Right lung (tissue), 5 donors: ENCODE data around the gene SOHLH1. TPM values are rescaled to one million over a fixed set of nuclear protein-coding genes. Genes with fewer than 3 reads are reported as not detected.

Source experiments
- DNase-seq, 2 donors: peaks; one replicate each; pipeline ENCODE4 v3.0.0-alpha.2; 2013
- polyA plus RNA-seq, 5 donors: library from polyadenylated mRNA; unstranded; fragments of 120-200 nt; gene quantifications; one replicate each; pipeline versions ENCODE4 v1.2.1 to v1.2.3, GENCODE V29; 2013; ENCODE audit warnings: inconsistent platforms in 1 of 5, low replicate concordance in 1 of 5; ENCODE audit not compliant: insufficient read length in 5 of 5, insufficient read depth in 1 of 5

SOHLH1 gene
- polyA plus RNA-seq, 5 donors: not detected

DNA sequence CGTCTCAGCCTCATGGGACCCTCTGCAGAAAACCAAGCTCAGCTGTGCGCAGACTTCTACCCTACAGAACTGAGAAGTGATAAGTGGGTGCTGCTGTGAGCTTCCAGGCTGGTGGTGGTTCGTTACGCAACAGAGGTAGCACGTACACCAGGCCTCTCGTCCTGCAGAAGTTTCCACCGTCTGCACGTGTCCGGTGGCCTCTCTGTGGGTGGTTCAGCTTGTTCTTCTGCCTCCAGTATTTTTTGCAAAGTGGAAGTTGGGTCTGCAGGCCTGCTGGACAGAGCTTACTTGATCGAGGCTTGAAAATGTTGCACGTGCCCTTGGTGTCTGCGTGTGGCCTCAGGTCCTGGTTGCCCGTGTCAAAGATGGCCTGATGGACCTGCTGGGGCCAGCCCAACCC, 30.2 kb upstream of the SOHLH1 start:
- no peak for DNase-seq

GRCh38 chr9:135728436-135729110, 29.3 kb upstream of the SOHLH1 start:
- DNase-seq: no peak

DNA sequence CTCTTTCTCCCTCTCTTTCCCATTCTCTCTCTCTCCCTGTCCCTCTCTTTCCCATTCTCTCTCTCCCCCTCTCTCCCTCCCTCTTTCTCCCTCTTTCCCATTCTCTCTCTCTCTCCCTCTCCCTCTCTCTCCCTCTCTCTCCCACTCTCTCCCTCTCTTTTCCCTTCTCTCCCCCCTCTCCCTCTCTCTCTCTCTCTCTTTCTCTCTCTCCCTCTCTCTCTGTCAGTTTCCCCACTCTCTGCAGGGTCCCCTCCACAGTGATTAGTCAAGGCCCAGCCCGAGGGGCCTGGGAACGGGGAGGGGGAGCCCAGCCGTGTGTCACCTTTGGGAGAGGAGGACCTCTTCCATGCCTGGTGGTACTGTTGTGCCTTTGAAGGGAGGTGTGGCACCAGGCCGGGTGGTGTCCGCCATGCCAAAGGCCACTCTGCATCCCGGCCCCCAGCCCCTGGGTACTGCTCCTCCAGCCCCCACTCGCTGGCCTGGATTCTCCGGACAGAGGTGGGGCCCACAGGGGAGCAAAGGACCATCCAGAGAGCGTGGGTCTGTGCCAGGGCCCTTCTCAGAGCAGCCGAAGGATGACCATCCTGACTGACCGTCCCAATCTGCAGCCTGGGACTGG, 28.1 kb upstream of the SOHLH1 start:
- no peak for DNase-seq

DNA sequence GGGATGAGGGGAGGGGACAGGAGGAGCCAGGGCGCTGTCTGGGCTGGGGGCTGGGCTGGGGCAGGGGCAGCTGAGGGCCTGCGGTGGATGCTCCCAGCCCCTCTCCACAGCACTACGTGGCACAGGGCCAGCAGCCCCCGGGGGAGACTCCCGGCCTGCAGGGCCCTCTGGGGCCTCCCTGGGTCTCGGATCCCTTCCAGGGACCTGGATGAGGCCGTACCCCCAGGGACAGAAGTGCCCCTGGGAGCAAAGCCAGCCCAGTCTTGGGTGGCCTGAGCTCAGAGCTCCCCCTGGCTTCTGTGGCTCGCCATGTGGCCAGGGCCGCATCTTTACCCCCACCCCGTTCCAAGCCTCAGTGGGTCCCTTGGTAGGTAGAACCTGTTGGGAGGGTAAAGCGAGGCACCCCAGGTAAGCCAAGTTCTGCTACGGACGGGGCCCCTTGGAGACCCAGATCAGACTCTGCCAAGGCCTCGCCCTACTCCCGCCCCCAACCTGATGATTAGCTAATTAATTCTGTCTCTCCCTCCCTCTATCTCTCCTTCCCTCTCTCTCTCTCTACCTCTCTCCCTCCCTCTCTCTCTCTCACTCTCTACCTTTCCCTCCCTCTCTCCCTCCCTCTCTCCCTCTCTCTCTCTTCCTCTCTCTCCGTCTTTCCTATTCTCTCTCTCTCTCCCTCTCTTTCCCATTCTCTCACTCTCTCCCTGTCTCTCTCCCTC, 27.0 kb upstream of the SOHLH1 start:
- no peak for DNase-seq

DNA sequence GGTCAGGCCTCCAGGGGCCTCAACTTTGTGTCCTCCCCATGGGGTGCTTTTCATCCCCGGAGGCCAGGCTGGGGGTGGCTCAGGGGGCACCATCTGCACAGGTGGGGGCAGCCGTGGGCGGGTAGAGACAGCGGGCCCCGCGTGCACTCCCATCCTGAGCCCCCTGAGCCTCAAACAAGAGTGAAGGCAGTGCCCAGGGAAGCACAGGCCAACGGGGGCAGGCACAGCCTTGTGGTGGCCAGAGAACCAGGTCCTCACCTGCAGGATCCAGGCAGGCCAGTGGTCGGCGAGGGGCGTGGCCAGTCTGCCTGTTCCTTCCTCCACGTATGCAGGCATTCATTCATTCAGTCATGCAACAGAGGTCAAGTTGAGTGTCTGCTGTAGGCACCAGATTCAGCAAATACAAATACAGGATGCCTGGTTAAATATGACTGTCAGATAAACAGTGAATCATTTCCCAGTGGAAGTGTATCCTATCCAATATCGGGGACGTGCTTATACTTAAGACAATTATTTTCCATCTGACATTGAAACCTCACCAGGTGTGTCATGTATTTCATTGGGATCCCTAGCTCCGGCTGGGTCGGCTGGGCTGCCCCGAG, 25.0 kb upstream of the SOHLH1 start:
- DNase-seq: no peak

DNA sequence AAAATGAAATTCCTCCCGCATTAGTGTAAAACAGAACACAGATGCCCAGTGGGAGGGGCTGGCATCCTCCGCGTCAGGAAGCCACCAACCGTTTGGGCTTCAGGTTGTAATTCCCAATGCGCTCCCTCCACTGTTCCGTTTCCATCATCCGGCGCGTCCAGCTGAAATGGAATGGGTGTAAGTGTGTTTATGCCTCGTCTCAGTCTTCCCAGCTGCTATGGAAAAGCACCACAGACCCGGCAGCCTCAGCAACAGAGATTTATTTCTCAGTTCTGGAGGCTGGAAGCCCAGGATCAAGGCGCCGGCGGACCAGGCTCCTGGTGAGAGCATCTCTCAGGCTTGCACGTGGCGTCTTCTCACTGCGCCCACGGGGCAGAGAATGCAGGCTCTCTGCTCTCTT, 23.1 kb upstream of the SOHLH1 start:
- DNase-seq: no peak

GRCh38 chr9:135719472-135719871, 20.2 kb upstream of the SOHLH1 start:
- no peak for DNase-seq

DNA sequence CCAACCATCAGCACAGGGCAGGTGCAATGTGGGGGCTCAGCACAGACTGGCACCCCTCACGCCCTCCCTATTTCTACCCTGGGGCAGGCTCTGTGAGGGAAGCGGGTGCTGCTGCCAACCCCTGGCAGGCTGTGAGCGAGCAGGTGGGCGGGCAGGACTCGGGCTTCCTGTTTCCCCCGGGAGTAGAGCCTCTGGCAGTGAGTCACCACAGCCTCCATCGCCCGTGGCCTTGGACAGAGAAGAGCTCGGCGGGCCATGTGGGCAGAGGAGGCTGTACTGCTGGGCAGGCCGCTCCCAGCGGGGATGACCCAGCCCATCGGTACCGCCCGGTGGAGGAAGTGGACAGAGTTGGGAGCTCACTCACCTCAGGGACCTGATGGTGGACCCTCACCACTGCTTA, 19.3 kb upstream of the SOHLH1 start:
- no peak for DNase-seq

DNA sequence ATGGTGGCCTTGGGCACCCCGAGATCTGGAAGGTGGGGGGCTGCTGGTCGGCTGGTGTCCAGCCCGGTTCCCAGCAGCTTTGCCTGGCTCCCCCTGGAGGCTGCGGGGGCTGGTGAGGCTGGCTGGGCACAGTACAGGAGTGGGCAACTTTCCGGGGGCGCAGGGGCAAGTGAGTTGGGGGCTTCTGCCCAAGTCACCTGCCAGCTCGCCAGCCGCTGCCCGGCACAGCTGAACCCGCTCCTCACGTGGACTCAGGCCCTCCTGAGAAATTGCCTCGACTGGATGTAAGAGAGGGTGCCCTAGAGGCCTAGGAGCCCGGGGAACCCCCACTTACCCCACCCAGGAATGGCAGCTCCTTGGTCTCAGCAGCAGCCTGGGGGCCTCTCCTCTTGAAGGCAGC, 18.1 kb upstream of the SOHLH1 start:
- no peak for DNase-seq

DNA sequence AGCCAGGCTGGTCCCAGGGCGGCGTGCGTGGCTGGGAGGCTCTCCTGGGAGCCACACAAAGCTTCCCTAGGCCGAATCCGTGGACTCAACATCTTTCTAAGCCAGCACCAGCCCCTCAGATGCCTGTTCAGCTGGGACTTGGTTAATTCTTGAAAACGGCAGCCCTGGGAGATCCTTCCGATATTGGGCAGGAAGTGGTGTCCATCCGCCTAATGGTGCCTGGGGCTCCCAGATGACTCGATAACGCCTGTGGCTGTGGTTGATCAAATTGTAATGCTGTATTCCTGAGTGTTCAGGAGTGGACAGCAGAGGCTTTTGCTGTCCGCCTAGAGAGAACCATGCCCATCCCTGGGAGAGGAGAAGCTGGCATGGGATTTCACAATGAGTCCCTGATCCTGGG, 16.8 kb upstream of the SOHLH1 start:
- DNase-seq: no peak

- DNase-seq: no peak
Observed at GRCh38 chr9:135715056-135715595, 15.8 kb upstream of the SOHLH1 start.

DNA sequence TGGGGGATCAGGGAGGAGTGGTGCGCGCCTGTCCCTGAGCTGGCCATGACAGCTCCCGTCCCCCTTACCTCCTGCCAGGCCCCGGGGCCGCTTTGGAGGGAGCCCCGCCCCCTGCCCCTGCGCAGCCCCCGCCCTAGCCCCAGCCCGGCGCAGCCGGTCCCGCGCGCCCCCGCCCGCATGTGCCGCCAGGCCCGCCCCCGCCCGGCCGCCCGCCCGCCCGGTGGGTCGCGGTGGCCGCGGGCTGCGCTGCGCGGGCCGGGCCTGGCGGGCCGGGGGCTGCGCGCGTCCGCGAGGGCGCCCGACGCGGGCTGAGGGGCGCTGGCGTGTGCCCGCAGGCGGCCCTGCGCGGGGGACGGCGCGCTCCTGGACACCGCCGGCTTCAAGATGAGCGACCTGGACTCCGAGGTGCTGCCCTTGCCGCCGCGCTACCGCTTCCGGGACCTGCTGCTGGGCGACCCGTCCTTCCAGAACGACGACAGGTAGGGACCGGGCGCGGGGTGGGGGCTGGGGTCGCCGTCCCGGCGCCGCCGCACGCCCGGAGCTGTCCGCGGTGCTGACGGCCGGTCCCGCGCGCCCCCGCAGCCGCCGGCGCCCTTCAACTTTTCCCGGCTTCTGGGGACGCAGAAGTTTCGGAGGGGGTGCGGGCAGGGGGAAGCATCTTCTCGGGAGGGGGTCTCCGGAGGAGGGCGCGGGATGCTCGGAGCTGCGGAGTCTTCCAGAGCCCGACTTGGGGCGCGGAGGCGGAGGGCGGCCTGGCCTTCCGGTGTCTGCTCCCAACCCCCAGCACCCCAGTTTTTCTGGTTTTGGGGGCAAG, 15.2 kb upstream of the SOHLH1 start:
- DNase-seq: peak; percentile 15 to 16

DNA sequence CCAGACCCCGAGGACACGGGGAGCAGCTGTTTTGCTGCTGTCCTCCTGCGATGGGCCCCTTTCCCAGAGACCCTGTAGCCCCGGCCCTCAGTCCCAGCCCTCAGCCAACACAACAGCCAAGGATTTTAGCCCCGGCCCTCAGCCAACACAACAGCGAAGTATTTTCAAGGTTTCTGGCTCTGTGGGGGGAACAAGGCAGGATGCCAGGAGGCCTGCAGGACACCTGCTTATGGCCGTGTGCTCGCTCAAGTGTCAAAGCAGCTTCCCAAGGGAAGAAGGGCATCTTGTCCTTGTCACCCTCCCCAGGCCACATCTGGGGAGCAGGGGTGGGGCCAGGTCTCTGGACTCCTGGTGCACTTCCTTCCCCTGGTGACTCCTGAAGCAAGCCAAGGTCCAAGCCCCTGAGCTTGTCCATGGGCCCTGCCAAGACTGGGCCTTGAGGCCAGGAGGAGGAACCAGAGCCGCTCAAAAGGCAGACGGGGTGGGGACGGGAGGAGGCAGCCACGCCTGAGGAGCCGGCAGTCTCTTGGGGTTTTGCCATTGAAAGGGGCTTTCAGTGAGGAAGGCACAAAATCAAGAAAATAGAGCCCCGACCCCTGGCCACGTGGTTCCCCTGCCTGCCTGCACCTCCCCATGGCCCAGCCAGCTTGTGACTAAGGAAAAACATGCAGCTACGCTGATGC, 13.5 kb upstream of the SOHLH1 start:
- DNase-seq: no peak

DNA sequence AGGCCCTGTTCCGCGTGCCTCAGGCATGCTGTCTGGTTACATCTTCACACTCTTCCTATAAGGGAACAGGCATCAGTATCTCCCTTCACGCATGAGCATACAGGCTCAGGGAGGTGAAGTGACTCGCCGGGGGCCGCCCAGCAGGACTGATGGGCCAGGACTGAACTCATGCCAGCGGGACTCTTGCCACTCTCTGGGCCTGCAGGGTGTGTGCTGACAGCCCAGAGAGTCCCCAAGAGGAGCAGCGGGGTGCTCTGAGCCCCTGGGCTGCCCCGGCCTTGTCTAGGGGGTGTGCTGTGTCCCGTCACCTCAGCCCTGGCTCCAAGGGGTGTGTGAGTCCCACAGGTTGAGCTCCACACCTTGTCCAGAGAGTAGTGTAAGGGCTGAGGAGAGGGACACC, 12.6 kb upstream of the SOHLH1 start:
- DNase-seq: no peak

GRCh38 chr9:135711391-135711790, 12.1 kb upstream of the SOHLH1 start:
- DNase-seq: no peak

GRCh38 chr9:135708164-135708563, 8.9 kb upstream of the SOHLH1 start:
- no peak for DNase-seq

DNA sequence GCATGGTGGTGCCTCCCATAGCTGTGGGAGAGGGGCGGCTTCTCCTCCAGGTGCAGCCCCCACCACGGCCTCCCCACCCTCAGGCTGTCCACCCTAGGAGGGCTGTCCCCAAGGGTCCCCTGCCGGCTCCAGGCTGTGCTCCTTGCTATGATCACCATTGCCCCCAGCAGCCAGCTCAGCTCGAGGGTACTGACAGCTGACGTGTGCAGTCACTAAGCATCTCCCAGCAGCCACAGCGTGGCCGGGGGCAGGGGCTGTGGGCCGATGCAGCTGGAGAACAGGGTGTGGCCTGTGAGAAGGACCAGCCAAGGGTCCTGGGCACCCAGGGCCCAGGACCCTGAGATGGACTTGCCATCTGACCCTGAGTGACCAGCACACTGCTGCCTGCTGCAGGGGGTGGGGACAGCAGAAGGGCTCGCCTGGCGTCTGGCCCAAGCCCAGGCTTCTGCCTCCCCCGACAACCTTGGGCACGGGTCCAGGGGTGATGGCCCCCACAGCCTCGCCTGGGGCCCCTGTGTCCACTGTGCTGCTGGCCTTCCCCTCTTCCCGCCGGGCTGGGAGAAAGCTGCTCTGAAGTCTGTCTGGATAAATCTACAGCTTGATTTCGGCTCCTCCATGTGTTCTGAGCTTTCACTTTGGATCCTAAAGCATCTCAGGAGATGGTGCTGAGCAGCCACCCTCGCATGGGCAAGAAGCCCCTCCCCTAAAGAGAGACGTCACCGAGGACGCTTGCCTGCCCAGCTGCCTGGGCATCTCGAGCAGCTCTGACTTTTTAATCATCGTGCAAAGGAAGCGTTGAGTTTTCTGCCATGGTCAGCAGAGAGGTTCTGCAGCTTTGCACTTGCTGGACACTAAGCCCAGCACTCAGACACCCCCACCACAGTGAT, 8.2 kb upstream of the SOHLH1 start:
- DNase-seq: no peak

GRCh38 chr9:135706288-135706687, 7.0 kb upstream of the SOHLH1 start:
- DNase-seq: no peak

DNA sequence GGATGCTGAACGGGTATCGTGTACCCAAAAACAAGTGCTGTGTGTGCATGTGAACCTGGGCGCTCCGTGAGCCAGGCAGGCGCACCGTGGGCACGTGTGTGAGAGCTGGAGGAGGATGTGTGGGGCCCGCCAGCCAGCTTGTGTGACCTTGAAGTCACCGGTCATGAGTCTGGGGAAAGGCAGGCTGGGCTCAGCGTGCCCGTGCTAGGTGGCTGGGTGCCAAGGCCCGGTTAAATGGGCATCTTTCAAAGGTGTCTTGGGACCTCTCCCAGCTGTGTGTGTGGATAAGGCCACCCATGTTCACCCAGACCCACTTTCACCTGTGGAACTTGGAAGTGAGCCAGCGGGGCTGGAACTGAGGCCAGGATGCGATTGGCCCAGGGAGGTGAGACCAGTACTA, 6.1 kb upstream of the SOHLH1 start:
- no peak for DNase-seq

GRCh38 chr9:135704483-135704882, 5.2 kb upstream of the SOHLH1 start:
- peak; percentile 23 to 34 for DNase-seq
